ENCODE results near the gene ANKRD40. TPM values are rescaled to one million over a fixed set of nuclear protein-coding genes. Genes with fewer than 3 reads are reported as not detected.

Gene ANKRD40
- total and polyA plus RNA-seq, 9 of the 15 experiments (the other 6 are each of a cell fraction or from before 2014, with no cell fraction given): 9.0 to 28.9 (median 27.7) TPM

GRCh38 chr17:50699410-50699809 lies 8.3 kb downstream of the ANKRD40 start:
- peaks cover 80% of the 10 kb centered on the region for H3K36me3 ChIP-seq (ENCODE audit: control insufficient read depth, insufficient read depth, low read length)
- no peak for DNase-seq (ENCODE audit: extremely low read depth in 1 of 4, low spot score in 3 of 4)
- CTCF ChIA-PET (ENCODE audit: low intra/inter-chr PET ratio): no interaction called here
- intact Hi-C loops (cut with micrococcal nuclease): loop anchor here (5.0 kb wide), 2 partner anchors 72 to 217 kb away; no protein-coding TSS in a partner anchor
- no peak overlapping the region for H3K9ac ChIP-seq (ENCODE audit: insufficient read depth in 1 of 2, low read depth in 2 of 2, low read length in 2 of 2)
- no peak overlapping the region for H3K27ac ChIP-seq (ENCODE audit: extremely low read depth, low read depth, low read length)
- in situ Hi-C loops (cut with MboI): no loop called here
- H3K4me3 ChIP-seq: no peak overlapping the region
- TF ChIP-seq HMBOX1 (IDR thresholded peaks at IDR 0.05) (no peak), PURB (CRISPR knock-in tag; IDR thresholded peaks at IDR 0.05; ENCODE audit: low read depth) (no peak), RB1 (IDR thresholded peaks at IDR 0.05; ENCODE audit: low read depth) (no peak), SNRNP70 (optimal IDR thresholded peaks at IDR 0.05; ENCODE audit: low read depth, low read length) (no peak), ZNF12 (CRISPR knock-in tag; IDR thresholded peaks at IDR 0.05) (no peak), PML (IDR thresholded peaks at IDR 0.05; ENCODE audit: low read length) (no peak), RFX7 (CRISPR knock-in tag; IDR thresholded peaks at IDR 0.05) (no peak), HDAC3 (IDR thresholded peaks at IDR 0.05; ENCODE audit: borderline replicate concordance, partially characterized antibody) (no peak), SP2 (IDR thresholded peaks at IDR 0.05; ENCODE audit: extremely low read depth, low read depth, low read length, poor library complexity, severe bottlenecking) (no peak), GTF2E2 (tag; IDR thresholded peaks at IDR 0.05) (no peak), MCM5 (IDR thresholded peaks at IDR 0.05; ENCODE audit: low read depth) (no peak), HBP1 (CRISPR knock-in tag; IDR thresholded peaks at IDR 0.05) (no peak), ZEB2 (IDR thresholded peaks at IDR 0.05) (no peak)
- no peak overlapping the region for H2AFZ ChIP-seq (ENCODE audit: low read depth, low read length)
- POLR2A ChIA-PET: interaction anchor here (0.5 kb wide), 1 partner anchor 14 kb away, joined by 3 read pairs; no protein-coding TSS in a partner anchor
- H3K4me1 ChIP-seq (replicated peaks in 1 of 2; ENCODE audit: control insufficient read depth in 2 of 2, insufficient read depth in 2 of 2, low read length in 2 of 2): no peaks in the 10 kb centered on the region
- no peak overlapping the region for H3K4me2 ChIP-seq (ENCODE audit: insufficient read depth, low read length)
- FAIRE-seq: no peak
- no peaks in the 10 kb centered on the region for H3K9me1 ChIP-seq (ENCODE audit: control insufficient read depth, insufficient read depth, low read length)
- ATAC-seq: no peak
- no peaks in the 10 kb centered on the region for H3K9me3 ChIP-seq (replicated peaks; ENCODE audit: control insufficient read depth, insufficient read depth, low read depth, low read length)
- peaks cover 22% of the 10 kb centered on the region; the same call in 2 of the 3 replicates for H3K79me2 ChIP-seq (ENCODE audit: control insufficient read depth, insufficient read depth, low read length)
- no peaks in the 10 kb centered on the region for H3K27me3 ChIP-seq (ENCODE audit: control insufficient read depth in 2 of 2, insufficient read depth in 2 of 2, low read length in 2 of 2)
- 90% methylated on average over 7 of the region's 7 CpGs for WGBS (ENCODE audit: insufficient coverage, low coverage, missing lambda C conversion rate)
- no TSS peak for BruUV-seq (replicated peaks)
- no peaks in the 10 kb centered on the region for H4K20me1 ChIP-seq (replicated peaks; ENCODE audit: control insufficient read depth, insufficient read depth, low read length)
